NOMO-1 treated with dmso at 0.1 percent for 144 hours (cell line): ENCODE data around the gene INTS11.

Experiments
- DNase-seq: peaks from one replicate; lab custom pipeline; 2025; ENCODE audit not compliant: unreplicated experiment; lab: John Stamatoyannopoulos, UW

Gene INTS11

DNA sequence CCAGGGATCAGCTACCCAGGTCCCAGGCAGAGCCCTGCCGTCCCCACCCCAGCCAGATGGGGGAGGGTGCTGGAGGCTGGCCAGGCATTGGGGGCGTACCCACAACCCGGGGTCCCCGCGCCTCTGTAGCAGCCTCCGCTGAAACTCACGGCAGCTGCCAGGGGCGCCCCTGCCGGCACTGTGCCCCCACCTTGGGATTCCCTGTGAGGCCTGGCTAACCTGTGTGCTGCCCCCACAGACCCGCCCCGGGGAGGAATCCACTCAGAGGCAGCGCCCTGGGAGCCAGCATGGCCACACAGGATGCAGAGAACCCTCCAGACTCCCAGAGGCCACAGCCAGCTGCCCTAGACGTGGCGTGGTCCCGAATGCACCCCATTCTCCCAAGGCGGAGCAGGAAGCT is 20.9 kb upstream of the INTS11 start:
- DNase-seq = no peak

- no peak for DNase-seq
Observed at GRCh38 chr1:1344655-1345361, 20.3 kb upstream of the INTS11 start.

DNA sequence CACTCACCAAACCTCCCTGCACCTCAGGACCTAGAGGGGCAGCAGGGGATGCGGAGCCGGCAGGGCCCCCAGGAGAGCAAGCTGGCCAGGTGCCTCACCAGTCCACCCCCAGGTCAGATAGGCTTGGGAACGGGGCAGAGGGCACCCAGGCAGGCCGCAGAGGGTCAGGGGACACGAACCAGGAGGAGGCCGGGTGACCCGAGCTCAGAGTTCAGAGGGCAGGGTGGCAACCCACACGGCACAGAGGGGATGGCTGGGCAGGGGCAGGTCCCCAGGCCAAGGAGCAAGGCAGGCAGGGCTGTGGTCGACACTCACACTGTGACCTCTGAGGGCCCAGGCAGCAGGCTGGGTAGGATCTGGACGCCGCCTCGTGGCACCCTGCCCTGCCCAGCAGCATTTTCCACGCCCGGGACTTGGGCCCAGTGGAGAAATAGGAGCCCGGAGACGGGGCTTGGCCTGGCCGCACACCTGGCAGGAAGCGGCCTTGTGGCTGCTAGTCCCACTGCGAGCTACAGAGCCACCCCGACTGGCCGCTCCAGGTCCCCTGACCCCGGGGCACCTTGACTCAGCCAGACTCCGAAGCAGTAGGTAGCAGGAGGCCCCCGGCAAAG is 19.5 kb upstream of the INTS11 start:
- DNase-seq = no peak

GRCh38 chr1:1342584-1343115 is 18.2 kb upstream of the INTS11 start:
- no peak for DNase-seq

DNA sequence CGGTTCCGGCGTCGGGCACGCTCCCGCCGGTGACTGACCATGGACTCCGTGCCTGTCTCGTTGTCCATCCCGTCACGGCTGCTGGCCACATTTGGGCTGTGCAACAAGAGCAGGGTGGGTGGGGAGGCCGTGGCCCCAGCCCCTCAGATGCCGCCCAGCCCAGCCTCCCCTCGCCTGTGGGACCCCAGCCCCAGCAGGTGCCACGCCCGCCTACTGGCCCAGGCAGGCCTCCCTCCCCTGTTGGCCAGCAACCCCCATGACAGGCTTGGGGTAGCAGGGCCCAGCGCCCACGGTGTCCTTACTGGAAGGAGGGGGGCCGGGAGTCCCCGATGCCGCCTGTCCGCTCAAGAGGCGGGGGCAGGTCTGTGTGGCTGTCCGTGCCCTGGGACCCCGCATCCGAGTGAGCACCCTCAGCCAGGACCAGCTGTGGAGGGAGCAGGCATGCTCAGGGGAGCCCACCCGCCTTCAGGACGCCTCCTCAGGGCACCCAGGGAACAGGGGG is 17.7 kb upstream of the INTS11 start:
- DNase-seq = no peak

- DNase-seq = no peak
Observed at GRCh38 chr1:1341549-1342021, 17.1 kb upstream of the INTS11 start.

DNA sequence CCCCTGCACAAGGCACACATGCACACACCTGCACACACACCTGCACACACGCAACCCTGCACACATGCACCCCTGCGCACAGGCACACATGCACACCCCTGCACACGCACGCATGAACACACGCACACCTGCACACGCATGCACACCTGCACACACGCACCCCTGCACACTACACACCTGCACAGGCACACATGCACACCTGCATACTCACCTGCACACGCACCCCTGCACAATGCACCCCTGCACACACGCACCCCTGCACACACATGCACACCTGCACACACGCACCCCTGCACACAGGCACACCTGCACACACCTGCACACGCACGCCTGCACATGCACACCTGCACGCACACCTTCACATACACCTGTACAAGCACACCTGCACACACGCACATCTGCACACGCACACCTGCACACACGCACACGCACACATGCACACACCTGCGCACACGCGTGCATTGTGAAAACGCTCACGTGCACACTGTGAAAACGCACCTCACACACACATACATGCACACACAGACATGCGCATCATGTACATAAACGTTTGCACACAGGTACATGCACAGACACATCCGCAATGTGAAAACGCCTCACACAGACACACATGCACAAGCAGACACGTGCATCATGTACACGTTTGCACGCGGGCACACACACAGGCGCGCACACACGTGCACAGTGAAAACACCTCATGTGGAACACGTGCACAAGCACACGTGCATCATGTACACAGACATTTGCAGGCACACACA is 16.5 kb upstream of the INTS11 start:
- no peak for DNase-seq

GRCh38 chr1:1340185-1340584 is 15.7 kb upstream of the INTS11 start:
- DNase-seq = no peak

DNA sequence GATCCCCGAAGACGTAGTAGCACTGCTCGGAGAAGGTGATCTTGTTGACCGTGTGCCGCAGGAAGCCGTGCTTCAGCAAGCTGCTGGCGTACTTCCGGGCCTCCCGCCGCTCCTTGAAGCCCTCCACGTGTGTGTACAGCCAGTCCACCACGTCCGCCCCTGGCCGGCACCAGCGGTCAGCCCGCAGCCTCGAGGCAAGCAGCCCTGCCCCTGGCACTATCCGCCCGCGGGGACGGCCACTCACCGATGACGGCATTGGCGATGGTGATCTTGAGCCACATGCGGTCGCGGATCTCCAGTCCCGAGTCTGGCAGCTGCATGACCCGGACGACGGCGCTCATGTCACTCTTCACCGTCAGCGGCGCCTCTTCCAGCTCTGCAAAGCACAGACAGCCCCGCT is 13.8 kb upstream of the INTS11 start:
- DNase-seq = no peak

GRCh38 chr1:1337793-1338147 is 13.3 kb upstream of the INTS11 start:
- DNase-seq = no peak

DNA sequence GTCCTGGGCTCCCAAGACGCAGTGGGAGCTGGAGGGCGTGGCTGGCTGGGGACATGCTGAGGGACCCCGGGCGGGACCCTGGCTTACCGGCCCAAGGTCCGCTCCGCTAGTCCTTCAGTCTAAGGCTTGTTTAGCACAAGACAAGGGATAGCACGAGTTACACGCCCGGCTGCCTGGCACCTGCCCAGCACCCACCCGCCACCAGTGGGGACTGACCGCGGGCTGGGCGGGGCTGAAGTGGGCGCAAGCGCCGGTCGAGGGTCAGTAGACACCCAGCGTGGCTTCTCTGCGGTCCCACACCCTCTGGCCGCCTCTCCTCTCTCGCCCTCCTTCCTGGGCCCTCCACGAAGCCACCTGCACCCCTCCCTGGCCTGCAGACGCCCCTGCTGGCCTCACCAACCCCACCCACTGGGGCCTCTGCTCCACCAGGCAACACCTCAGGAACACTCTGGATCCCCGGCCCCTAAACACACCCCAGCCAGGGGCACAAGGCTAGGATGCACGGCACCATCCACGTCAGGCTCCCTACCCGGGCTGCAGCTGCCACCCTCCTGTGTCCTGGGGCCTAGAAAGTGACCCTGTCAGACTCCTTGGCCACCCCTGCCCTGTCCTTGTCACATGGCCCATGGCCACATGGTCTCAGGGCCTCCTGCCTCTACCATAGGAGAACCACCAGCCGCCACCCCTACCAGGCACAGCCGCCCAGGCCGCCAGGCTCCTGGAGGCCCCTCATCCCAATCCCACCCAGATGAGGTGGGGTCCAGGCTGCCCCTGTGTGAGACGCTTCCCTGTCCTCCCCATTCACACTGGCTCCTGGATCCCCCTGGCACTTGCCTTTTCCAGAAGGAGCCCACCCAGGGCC is 12.7 kb upstream of the INTS11 start:
- no peak for DNase-seq

- DNase-seq = no peak
Observed at GRCh38 chr1:1336446-1336845, 12.0 kb upstream of the INTS11 start.

- no peak for DNase-seq
Observed at GRCh38 chr1:1335792-1336248, 11.4 kb upstream of the INTS11 start.

DNA sequence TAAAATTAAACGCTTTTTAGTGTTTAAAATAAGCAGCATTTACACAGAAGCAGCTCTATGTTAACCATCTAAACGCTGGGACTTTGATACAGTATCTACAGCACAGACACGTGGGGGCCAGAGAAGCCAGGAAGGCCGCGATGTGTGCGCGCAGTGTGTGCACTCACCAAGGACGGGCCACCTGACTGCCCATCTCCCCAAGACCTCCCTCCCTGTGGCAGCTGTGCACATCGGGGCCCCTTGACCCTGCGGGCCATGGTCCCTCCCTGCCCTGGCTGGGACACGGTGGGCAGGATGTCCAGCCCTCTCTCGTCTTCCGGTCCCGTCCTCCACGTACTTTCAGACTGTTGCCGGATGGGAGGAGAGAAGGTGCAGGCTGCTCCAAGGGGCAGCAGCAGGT is 10.8 kb upstream of the INTS11 start:
- no peak for DNase-seq

GRCh38 chr1:1334835-1335234 is 10.4 kb upstream of the INTS11 start:
- DNase-seq = no peak

DNA sequence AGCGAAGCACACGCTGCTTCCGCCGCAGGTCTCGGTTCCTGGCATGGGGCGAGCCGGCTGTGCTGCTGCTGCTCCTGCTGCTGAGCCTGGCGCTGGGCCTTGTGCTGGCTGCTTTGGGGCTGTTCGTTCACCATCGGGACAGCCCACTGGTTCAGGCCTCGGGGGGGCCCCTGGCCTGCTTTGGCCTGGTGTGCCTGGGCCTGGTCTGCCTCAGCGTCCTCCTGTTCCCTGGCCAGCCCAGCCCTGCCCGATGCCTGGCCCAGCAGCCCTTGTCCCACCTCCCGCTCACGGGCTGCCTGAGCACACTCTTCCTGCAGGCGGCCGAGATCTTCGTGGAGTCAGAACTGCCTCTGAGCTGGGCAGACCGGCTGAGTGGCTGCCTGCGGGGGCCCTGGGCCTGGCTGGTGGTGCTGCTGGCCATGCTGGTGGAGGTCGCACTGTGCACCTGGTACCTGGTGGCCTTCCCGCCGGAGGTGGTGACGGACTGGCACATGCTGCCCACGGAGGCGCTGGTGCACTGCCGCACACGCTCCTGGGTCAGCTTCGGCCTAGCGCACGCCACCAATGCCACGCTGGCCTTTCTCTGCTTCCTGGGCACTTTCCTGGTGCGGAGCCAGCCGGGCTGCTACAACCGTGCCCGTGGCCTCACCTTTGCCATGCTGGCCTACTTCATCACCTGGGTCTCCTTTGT is 9.2 kb upstream of the INTS11 start:
- no peak for DNase-seq

DNA sequence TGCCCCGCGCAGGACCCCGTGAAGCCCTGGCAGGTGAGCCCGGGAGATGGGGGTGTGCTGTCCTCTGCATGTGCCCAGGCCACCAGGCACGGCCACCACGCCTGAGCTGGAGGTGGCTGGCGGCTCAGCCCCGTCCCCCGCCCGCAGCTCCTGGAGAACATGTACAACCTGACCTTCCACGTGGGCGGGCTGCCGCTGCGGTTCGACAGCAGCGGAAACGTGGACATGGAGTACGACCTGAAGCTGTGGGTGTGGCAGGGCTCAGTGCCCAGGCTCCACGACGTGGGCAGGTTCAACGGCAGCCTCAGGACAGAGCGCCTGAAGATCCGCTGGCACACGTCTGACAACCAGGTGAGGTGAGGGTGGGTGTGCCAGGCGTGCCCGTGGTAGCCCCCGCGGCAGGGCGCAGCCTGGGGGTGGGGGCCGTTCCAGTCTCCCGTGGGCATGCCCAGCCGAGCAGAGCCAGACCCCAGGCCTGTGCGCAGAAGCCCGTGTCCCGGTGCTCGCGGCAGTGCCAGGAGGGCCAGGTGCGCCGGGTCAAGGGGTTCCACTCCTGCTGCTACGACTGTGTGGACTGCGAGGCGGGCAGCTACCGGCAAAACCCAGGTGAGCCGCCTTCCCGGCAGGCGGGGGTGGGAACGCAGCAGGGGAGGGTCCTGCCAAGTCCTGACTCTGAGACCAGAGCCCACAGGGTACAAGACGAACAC is 8.5 kb upstream of the INTS11 start:
- DNase-seq = no peak

GRCh38 chr1:1332031-1332755 is 7.7 kb upstream of the INTS11 start:
- DNase-seq = no peak
